ENCODE data around the gene HECTD1.

DNA sequence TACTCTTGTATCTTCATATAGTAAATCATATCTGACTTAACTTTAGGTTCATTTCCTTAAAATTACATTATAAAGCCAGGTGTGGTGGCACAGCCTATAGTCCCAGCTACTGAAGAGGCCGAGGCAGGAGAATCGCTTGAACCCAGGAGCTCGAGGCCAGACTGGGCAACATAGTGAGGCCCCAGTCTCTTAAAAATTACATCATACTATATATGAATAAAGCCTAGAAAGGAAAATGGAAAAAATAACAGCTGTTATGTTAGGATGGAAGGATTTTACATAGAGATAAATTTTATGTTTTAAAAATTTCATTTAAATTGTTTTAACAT is 4.2 kb downstream of the HECTD1 start:
- TF ChIP-seq, protein P1, sequence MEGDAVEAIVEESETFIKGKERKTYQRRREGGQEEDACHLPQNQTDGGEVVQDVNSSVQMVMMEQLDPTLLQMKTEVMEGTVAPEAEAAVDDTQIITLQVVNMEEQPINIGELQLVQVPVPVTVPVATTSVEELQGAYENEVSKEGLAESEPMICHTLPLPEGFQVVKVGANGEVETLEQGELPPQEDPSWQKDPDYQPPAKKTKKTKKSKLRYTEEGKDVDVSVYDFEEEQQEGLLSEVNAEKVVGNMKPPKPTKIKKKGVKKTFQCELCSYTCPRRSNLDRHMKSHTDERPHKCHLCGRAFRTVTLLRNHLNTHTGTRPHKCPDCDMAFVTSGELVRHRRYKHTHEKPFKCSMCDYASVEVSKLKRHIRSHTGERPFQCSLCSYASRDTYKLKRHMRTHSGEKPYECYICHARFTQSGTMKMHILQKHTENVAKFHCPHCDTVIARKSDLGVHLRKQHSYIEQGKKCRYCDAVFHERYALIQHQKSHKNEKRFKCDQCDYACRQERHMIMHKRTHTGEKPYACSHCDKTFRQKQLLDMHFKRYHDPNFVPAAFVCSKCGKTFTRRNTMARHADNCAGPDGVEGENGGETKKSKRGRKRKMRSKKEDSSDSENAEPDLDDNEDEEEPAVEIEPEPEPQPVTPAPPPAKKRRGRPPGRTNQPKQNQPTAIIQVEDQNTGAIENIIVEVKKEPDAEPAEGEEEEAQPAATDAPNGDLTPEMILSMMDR (IDR thresholded peaks at IDR 0.05): no peak
- no peak for TF ChIP-seq POLR2A (IDR thresholded peaks at IDR 0.05)
